HL-60 (cell line): Measurements from ENCODE around the gene TENM3.

Experiments
- GABPA ChIP-seq: IDR thresholded peaks from 2 replicates; pipeline ENCODE4 v1.6.1; 2012; ENCODE audit warnings: low read depth
- POLR2AphosphoS5 ChIP-seq: IDR thresholded peaks from 2 replicates; pipeline ENCODE4 v1.6.1; 2012; ENCODE audit warnings: low read depth
- SPI1 ChIP-seq: IDR thresholded peaks from 2 replicates; pipeline ENCODE4 v1.6.1; 2012; ENCODE audit warnings: low read depth, mild to moderate bottlenecking, borderline replicate concordance
- TF ChIP-seq, protein P1 (sequence below): IDR thresholded peaks from one replicate; pipeline ENCODE4 v1.5.1; 2011; ENCODE audit warnings: low read length, control low read depth, inconsistent platforms; ENCODE audit not compliant: insufficient read depth
- TF ChIP-seq, protein P2 (sequence below): IDR thresholded peaks from 2 replicates; pipeline ENCODE4 v1.6.1; 2012; ENCODE audit warnings: low read depth; ENCODE audit not compliant: insufficient replicate concordance

DNA sequence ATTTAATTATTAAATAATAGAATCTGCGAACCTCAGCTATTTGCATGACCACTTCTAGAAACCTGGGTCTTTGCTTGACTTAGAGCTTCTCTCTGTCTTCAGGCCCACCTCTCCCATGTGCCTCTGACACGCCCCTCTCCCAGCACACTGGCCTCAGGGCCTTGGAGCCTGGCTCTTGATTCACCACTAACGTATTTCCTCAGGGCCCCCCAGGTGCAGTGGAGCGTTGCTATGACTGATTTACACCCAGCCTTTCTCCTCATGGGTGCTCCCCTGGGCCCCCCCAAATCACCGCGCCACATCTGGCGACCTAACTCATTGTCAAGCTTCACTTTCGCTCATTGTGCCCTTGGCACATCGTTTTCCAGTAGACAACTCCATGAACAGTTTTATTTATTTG lies 37.9 kb upstream of the TENM3 start:
- TF ChIP-seq, protein P1, sequence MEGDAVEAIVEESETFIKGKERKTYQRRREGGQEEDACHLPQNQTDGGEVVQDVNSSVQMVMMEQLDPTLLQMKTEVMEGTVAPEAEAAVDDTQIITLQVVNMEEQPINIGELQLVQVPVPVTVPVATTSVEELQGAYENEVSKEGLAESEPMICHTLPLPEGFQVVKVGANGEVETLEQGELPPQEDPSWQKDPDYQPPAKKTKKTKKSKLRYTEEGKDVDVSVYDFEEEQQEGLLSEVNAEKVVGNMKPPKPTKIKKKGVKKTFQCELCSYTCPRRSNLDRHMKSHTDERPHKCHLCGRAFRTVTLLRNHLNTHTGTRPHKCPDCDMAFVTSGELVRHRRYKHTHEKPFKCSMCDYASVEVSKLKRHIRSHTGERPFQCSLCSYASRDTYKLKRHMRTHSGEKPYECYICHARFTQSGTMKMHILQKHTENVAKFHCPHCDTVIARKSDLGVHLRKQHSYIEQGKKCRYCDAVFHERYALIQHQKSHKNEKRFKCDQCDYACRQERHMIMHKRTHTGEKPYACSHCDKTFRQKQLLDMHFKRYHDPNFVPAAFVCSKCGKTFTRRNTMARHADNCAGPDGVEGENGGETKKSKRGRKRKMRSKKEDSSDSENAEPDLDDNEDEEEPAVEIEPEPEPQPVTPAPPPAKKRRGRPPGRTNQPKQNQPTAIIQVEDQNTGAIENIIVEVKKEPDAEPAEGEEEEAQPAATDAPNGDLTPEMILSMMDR = no peak
- no peak for TF ChIP-seq POLR2AphosphoS5
- TF ChIP-seq, protein P2, sequence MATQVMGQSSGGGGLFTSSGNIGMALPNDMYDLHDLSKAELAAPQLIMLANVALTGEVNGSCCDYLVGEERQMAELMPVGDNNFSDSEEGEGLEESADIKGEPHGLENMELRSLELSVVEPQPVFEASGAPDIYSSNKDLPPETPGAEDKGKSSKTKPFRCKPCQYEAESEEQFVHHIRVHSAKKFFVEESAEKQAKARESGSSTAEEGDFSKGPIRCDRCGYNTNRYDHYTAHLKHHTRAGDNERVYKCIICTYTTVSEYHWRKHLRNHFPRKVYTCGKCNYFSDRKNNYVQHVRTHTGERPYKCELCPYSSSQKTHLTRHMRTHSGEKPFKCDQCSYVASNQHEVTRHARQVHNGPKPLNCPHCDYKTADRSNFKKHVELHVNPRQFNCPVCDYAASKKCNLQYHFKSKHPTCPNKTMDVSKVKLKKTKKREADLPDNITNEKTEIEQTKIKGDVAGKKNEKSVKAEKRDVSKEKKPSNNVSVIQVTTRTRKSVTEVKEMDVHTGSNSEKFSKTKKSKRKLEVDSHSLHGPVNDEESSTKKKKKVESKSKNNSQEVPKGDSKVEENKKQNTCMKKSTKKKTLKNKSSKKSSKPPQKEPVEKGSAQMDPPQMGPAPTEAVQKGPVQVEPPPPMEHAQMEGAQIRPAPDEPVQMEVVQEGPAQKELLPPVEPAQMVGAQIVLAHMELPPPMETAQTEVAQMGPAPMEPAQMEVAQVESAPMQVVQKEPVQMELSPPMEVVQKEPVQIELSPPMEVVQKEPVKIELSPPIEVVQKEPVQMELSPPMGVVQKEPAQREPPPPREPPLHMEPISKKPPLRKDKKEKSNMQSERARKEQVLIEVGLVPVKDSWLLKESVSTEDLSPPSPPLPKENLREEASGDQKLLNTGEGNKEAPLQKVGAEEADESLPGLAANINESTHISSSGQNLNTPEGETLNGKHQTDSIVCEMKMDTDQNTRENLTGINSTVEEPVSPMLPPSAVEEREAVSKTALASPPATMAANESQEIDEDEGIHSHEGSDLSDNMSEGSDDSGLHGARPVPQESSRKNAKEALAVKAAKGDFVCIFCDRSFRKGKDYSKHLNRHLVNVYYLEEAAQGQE = no peak
- no peak for TF ChIP-seq SPI1
- TF ChIP-seq GABPA = no peak
